ENCODE data around the gene GGPS1. TPM values are rescaled to one million over a fixed set of nuclear protein-coding genes. Genes with fewer than 3 reads are reported as not detected.

GGPS1 gene
- total and polyA plus RNA-seq, 2 of the 8 experiments (the other 6 are each of a cell fraction or from before 2014, with no cell fraction given) = 20.9 to 43.6 TPM

- TF ChIP-seq CEBPB (IDR thresholded peaks at IDR 0.05; ENCODE audit: low read depth, low read length) = no peak
Measured at GRCh38 chr1:235351898-235352297, 23.5 kb downstream of the GGPS1 start (continued).

All from H1 (cell line).